ENCODE measurements around the gene FRMPD2.
"Not testable (repeated sequence)": the region's sequence is repeated elsewhere in the genome, so short reads cannot be mapped to it uniquely, and the experiment has no call there.

Gene FRMPD2

GRCh38 chr10:48288661-48289060 is 14.2 kb upstream of the FRMPD2 start:
- no peak for DNase-seq

GRCh38 chr10:48287417-48288391 is 13.2 kb upstream of the FRMPD2 start:
- DNase-seq, result peak in 52 of 56 donors; percentile 18 to 87 (median 64)

- DNase-seq, result no peak
Observed at GRCh38 chr10:48286356-48286755, 11.9 kb upstream of the FRMPD2 start.

- DNase-seq, result no peak
Observed at GRCh38 chr10:48285710-48286109, 11.2 kb upstream of the FRMPD2 start.

- no peak for DNase-seq
Observed at GRCh38 chr10:48284811-48285210, 10.3 kb upstream of the FRMPD2 start.

- DNase-seq, result no peak
Observed at GRCh38 chr10:48284002-48284546, 9.6 kb upstream of the FRMPD2 start.

- no peak for DNase-seq
Observed at GRCh38 chr10:48282829-48283228, 8.3 kb upstream of the FRMPD2 start.

- DNase-seq, result not testable (repeated sequence)
Observed at GRCh38 chr10:48281697-48282096, 7.2 kb upstream of the FRMPD2 start.

- DNase-seq, result no peak
Observed at GRCh38 chr10:48279081-48279751, 4.7 kb upstream of the FRMPD2 start.

- DNase-seq, result no peak
Observed at GRCh38 chr10:48277093-48277492, 2.6 kb upstream of the FRMPD2 start.

GRCh38 chr10:48273741-48274140 is 755 bp downstream of the FRMPD2 start:
- DNase-seq, result no peak

GRCh38 chr10:48272682-48273081 is 1.8 kb downstream of the FRMPD2 start:
- DNase-seq, result no peak

- DNase-seq, result peak in 1 of 56 donors; percentile 60
Observed at GRCh38 chr10:48271047-48271730, 3.3 kb downstream of the FRMPD2 start.

- DNase-seq, result no peak
Observed at GRCh38 chr10:48266528-48266927, 8.0 kb downstream of the FRMPD2 start.

GRCh38 chr10:48258105-48258504 is 16.4 kb downstream of the FRMPD2 start:
- DNase-seq, result no peak

- DNase-seq, result no peak
Observed at GRCh38 chr10:48257407-48257961, 17.0 kb downstream of the FRMPD2 start.

- no peak for DNase-seq
Observed at GRCh38 chr10:48255722-48256121, 18.8 kb downstream of the FRMPD2 start.

GRCh38 chr10:48254750-48255512 is 19.6 kb downstream of the FRMPD2 start:
- DNase-seq, result no peak

GRCh38 chr10:48253970-48254657 is 20.4 kb downstream of the FRMPD2 start:
- DNase-seq, result no peak

- no peak for DNase-seq
Observed at GRCh38 chr10:48252354-48252650, 22.2 kb downstream of the FRMPD2 start.
